Breast epithelium (tissue), 4 donors: ENCODE measurements around the gene EVPLL. TPM values are rescaled to one million over a fixed set of nuclear protein-coding genes. Genes with fewer than 3 reads are reported as not detected.
"Not testable (repeated sequence)": the region's sequence is repeated elsewhere in the genome, so short reads cannot be mapped to it uniquely, and the experiment has no call there.

ENCODE experiments used
- DNase-seq, 2 donors: peaks; one replicate each; pipeline ENCODE4 v3.0.0-alpha.2; 2019; ENCODE audit warnings: low spot score in 2 of 2
- H3K27ac ChIP-seq, 2 donors: fragments of 200-600 bp; sonication (generic) in 1 of 2; one replicate each; pipeline ENCODE4 v1.5.1; 2016 to 2019; ENCODE audit warnings: mild to moderate bottlenecking in 1 of 2
- H3K27me3 ChIP-seq, 2 donors: fragments of 200-600 bp; sonication (generic) in 1 of 2; one replicate each; pipeline versions ENCODE4 v1.5.1 to v1.6.0; 2017 to 2019; ENCODE audit warnings: control low read depth in 1 of 2, mild to moderate bottlenecking in 1 of 2
- H3K36me3 ChIP-seq: fragments of 200-600 bp; one replicate; pipeline ENCODE4 v1.5.1; 2019
- H3K4me1 ChIP-seq, 2 donors: fragments of 200-600 bp; sonication (generic); one replicate each; pipeline ENCODE4 v1.5.1; 2016 to 2019; ENCODE audit warnings: control low read depth in 1 of 2
- H3K4me3 ChIP-seq, 3 donors: fragments of 200-600 bp; sonication (generic); 1 replicate in 2 of 3; 2 replicates in 1 of 3; pipeline ENCODE4 v1.5.1; 2016 to 2019; ENCODE audit warnings: mild to moderate bottlenecking in 3 of 3, moderate library complexity in 2 of 3
- H3K9me3 ChIP-seq, 2 donors: fragments of 200-600 bp; sonication (generic) in 1 of 2; one replicate each; pipeline ENCODE4 v1.5.1; 2016 to 2019; ENCODE audit warnings: control low read depth in 1 of 2
- POLR2A ChIP-seq: fragments of 450-650 bp; IDR thresholded peaks from one replicate; pipeline ENCODE4 v1.6.1; 2016; ENCODE audit warnings: antibody characterized with exemption, mild to moderate bottlenecking, moderate library complexity
- POLR2AphosphoS5 ChIP-seq, 3 donors: sonication (generic); formaldehyde crosslinking; IDR thresholded peaks; one replicate each; pipeline ENCODE4 v1.6.1; 2017; ENCODE audit warnings: antibody characterized with exemption in 3 of 3
- intact Hi-C: fragments of 100-400 bp; cut with DNase I; formaldehyde crosslinking; loops from one replicate; pipeline ENCODE4 v1.15.1; 2023; ENCODE audit warnings: low total_unique reads
- total RNA-seq, 3 donors: library from RNA; depleted of rRNA; stranded (reverse); fragments of >200 nt; gene quantifications; one replicate each; pipeline ENCODE4 v1.1.0, GENCODE V29; 2016
- TF ChIP-seq, protein P1 (sequence below), 3 donors: fragments of 450-650 bp; IDR thresholded peaks; one replicate each; pipeline ENCODE4 v1.5.1; 2016 to 2017; ENCODE audit warnings: antibody characterized with exemption in 3 of 3, mild to moderate bottlenecking in 3 of 3, moderate library complexity in 3 of 3

EVPLL gene
- total RNA-seq: under 1 TPM in 2 of 3 donors, not detected in 1; 0.32 to 0.73 TPM

DNA sequence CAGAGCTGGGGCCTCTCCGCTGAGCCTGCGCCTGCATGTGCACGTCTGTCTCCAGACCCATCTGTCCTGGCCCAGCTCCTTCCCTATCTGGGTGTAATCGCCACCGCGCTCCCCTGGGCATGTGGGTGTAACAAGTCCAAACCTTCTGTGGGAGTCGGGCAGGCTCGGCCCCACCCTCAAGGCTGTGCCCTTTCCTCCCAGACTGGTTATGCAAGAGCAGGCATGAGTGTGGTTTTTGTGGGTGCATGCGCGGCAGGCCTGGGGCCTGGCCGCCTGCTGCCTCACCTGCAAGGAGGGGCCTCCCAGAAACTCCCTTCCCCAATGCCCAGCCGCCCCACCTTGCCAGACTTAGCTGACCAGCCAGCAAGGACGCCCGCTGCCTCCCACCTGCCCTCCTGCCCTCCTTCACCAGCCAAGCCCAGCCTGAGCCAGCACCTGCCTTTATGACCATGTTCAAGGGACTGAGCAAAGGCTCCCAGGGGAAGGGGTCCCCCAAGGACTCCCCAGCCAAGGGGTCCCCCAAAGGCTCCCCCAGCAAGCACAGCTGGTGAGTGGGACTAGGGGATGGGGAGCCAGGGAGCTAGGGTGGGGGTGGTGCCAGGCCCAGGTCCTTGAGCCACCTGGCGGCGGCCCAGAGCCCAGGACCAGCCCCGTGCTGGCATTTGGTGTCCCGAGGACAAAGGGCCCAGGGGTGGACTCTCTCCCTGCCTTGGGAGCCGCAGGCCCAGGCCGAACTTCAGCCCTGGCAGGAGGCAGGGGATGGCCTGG lies at the start of gene EVPLL:
Gene EVPLL, plus strand, starts transcription at position 342 of the 768 bp plus-strand sequence. CDS start 3,160 bp downstream, outside the sequence.
- peaks cover 0 to 3% of the 10 kb centered on the region in 2 donors for H3K27me3 ChIP-seq
- H3K4me1 ChIP-seq: peaks cover 0 to 6% of the 10 kb centered on the region in 2 donors
- H3K4me3 ChIP-seq: no peak within 1 kb of the TSS
- peak within 1 kb of the TSS; percentile 52 to 55 for H3K27ac ChIP-seq
- intact Hi-C loops: no loop called here
- no peak for TF ChIP-seq POLR2A
- TF ChIP-seq, protein P1, sequence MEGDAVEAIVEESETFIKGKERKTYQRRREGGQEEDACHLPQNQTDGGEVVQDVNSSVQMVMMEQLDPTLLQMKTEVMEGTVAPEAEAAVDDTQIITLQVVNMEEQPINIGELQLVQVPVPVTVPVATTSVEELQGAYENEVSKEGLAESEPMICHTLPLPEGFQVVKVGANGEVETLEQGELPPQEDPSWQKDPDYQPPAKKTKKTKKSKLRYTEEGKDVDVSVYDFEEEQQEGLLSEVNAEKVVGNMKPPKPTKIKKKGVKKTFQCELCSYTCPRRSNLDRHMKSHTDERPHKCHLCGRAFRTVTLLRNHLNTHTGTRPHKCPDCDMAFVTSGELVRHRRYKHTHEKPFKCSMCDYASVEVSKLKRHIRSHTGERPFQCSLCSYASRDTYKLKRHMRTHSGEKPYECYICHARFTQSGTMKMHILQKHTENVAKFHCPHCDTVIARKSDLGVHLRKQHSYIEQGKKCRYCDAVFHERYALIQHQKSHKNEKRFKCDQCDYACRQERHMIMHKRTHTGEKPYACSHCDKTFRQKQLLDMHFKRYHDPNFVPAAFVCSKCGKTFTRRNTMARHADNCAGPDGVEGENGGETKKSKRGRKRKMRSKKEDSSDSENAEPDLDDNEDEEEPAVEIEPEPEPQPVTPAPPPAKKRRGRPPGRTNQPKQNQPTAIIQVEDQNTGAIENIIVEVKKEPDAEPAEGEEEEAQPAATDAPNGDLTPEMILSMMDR (IDR thresholded peaks at IDR 0.05): no peak
- TF ChIP-seq POLR2AphosphoS5 (IDR thresholded peaks at IDR 0.05): no peak
- DNase-seq: peak; percentile 73 to 75
- H3K36me3 ChIP-seq: no peaks in the 10 kb centered on the region
- peaks cover 0 to 6% of the 10 kb centered on the region in 2 donors for H3K9me3 ChIP-seq

DNA sequence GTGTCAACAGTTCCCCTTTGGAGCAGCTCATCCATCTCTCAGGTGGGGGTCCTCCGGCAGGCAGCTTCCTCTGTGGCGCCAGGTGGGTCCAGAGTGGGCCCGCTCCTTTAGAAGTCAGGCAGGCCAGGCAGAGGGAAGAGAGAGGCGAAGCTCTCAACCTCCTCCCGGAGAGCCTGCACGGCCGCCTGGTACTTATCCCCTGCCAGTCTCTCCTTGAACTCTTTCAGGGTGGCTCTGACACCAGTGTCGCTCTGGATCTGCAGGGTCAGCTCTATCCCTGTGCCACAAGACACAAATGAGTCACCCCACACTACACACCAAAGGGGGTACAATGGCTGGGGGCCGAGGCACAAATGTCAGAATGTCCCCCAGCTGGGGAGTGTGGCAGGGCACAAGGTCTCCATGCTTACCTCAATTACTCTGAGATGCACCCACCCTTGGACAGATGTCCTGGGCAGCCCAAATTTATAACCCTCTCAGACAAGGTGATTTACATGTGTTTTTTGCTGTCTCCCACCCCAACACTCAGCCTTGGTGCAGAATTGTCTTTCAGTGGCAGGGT lies 48.9 kb upstream of the EVPLL start:
- Histone ChIP-seq H3K27me3 (no peaks in the 10 kb centered on the region), H3K27ac (no peak overlapping the region), H3K4me3 (no peak overlapping the region), H3K9me3 (no peaks in the 10 kb centered on the region), H3K36me3 (peaks cover 6% of the 10 kb centered on the region), H3K4me1 (no peaks in the 10 kb centered on the region)
- TF ChIP-seq, protein P1 (IDR thresholded peaks at IDR 0.05): no peak
- TF ChIP-seq POLR2A (no peak), POLR2AphosphoS5 (IDR thresholded peaks at IDR 0.05) (no peak)
- intact Hi-C loops: no loop called here
- DNase-seq: no peak

DNA sequence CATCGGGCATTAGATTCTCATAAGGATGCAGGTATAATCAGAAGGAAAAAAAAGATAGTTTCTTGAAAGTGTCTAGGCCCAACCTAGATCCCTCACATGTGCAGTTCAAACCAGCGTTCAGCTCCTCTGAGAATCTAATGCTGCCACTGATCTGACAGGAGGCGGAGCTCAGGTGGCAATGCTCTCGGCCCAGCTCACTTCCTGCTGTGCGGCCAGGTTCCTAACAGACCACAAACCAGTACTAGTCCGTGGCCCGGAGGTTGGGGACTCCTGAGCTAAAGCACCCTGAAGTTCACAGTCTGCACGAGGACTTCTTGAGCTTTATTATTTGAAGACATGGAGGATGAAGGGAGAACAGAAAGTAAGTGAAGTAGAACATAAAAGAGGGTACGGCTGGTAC lies 45.7 kb upstream of the EVPLL start:
- no peak for DNase-seq
- Histone ChIP-seq H3K4me3 (no peak overlapping the region), H3K36me3 (no peaks in the 10 kb centered on the region), H3K27me3 (no peaks in the 10 kb centered on the region), H3K9me3 (no peaks in the 10 kb centered on the region), H3K4me1 (no peaks in the 10 kb centered on the region), H3K27ac (no peak overlapping the region)
- no peak for TF ChIP-seq POLR2AphosphoS5 (IDR thresholded peaks at IDR 0.05)
- TF ChIP-seq, protein P1 (IDR thresholded peaks at IDR 0.05): no peak
- TF ChIP-seq POLR2A: no peak
- intact Hi-C loops: no loop called here

DNA sequence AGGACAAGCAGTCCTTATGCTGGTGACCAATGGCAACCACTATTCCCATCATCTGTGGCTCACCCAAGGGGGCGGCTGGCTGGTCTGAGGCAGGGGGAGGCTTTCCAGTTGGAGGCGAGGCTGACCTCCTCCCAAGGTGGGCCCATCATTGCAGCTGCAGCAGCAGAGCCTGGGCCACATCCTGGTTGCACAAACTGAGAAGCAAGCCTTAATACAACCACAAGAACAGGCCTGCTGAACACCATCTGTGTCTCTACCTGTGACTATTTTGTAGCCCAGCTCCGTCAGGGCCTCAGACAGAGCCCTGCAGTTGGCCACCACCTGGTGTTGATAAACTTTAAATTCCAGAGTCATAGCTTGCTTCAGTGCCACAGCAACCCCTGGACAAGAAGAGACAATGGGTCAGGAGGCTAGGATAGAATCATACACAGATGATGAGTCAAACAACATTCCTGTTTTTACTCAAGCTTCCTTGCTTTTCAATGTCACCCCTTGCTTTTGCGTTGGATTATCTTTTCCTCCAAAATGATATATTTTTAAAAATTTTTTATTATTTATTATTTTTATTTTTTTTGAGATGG lies 44.6 kb upstream of the EVPLL start:
- Histone ChIP-seq H3K4me3 (no peak overlapping the region), H3K27ac (no peak overlapping the region), H3K9me3 (no peaks in the 10 kb centered on the region), H3K27me3 (no peaks in the 10 kb centered on the region), H3K36me3 (no peaks in the 10 kb centered on the region), H3K4me1 (no peaks in the 10 kb centered on the region)
- intact Hi-C loops: no loop called here
- DNase-seq: no peak
- no peak for TF ChIP-seq POLR2AphosphoS5 (IDR thresholded peaks at IDR 0.05)
- no peak for TF ChIP-seq POLR2A
- TF ChIP-seq, protein P1 (IDR thresholded peaks at IDR 0.05): no peak

DNA sequence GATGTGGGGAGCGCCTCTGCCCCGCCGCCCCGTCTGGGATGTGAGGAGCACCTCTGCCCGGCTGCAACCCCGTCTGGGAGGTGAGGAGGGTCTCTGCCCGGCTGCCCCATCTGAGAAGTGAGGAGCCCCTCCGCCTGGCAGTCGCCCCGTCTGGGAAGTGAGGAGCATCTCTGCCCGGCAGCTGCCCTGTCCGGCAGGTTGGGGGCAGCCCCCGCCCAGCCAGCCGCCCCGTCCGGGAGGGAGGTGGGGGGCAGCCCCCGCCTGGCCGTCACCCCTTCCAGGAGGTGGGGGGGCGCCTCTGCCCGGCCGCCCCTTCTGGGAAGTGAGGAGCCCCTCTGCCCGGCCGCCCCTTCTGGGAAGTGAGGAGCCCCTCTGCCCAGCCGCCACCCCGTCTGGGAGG lies 39.4 kb upstream of the EVPLL start:
- H3K9me3 ChIP-seq, H3K36me3 ChIP-seq, DNase-seq: not testable (repeated sequence)

More for the DNA sequence above, 39.4 kb upstream of the EVPLL start:
- H3K27me3 ChIP-seq, intact Hi-C loops, H3K4me3 ChIP-seq, H3K4me1 ChIP-seq, H3K27ac ChIP-seq: not testable (repeated sequence)
